Inferior parietal cortex (tissue), 1 donor: Measurements from ENCODE around the gene NPIPA7.
"Not testable (repeated sequence)": the region's sequence is repeated elsewhere in the genome, so short reads cannot be mapped to it uniquely, and the experiment has no call there.

Experiments used
- DNase-seq: peaks from one replicate; pipeline ENCODE4 v3.0.0-alpha.2; 2016; ENCODE audit errors: extremely low spot score

NPIPA7 gene

GRCh38 chr16:16417914-16418544, 39.1 kb downstream of the NPIPA7 start:
- not testable (repeated sequence) for DNase-seq

DNA sequence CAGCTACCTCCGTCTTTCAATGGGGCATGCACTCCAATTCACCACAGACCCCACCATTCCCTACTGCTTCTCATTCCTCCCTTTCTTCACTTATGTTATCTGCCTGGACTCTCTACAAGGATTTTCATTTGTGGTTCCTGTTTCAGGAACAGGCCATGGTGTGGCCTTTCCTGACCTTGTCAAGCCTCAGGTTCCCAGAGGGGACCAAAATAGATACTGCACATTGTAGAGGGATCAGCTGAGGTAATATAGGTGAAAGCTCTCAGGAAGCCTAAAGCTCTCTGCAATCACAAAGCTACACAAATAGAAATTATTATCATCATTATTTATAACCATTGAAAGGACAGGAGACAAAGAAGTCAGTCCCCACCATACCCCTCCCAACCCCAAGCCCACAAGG, 41.6 kb downstream of the NPIPA7 start:
- not testable (repeated sequence) for DNase-seq

DNA sequence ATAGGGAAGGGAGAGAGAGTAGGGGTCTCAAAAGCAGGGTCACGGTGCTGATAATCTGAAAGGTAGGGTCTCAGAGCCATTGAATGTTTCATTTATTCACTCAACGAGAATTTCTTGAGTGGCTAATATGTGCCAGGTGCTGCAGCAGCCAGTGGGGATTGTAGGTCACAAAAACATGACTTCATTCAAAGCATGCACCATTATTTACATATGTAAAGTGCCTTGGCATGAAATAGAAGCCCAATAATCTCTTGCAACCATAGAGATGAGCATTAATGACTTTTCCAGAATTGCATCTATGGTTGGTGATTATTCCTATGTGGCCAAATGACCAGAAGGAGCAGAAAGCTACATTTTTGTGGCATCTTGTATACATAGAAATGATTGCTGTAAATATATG, 46.2 kb downstream of the NPIPA7 start:
- DNase-seq = not testable (repeated sequence)

GRCh38 chr16:16431135-16431534, 52.2 kb downstream of the NPIPA7 start:
- DNase-seq = not testable (repeated sequence)

DNA sequence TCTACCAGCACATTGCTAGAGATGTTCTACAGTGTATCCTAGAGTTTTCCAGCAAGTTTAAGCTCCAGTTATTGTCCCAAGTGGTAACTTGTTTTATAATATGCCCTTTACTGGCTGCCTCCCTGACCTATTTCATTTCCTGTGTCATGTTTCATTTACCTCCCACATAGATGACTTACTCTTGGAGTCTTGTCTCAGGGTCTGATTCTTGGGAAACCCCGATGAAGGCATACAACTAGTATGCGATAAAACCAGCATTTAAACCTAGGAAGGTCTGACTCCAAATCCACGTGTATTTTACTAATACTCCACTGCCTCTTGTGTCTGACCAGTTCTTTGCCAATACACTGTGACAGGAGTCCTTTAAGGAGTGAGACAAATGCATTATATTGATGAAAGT, 55.8 kb downstream of the NPIPA7 start:
- not testable (repeated sequence) for DNase-seq

DNA sequence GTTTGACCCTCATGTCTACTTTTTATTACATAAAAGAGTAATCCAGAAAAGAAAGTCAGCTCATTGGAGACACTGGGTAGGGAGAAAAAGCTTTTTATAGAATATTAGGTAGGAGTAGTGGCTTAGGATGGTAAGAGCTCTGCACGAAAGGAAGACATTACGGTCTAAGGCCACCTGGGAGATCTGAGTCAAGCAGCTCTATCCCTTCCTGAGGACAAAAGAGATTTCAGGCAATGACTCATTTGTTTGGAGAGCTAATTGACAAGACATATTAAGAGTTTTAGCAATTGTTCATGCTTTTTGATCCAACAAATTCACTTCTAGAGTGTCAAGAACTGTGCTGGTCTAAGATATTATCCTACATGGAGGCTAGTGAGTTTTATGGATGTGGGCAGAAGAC, 62.5 kb downstream of the NPIPA7 start:
- not testable (repeated sequence) for DNase-seq
